ENCODE measurements around the gene SCARB1. TPM values are rescaled to one million over a fixed set of nuclear protein-coding genes. Genes with fewer than 3 reads are reported as not detected.
"Not testable (repeated sequence)": the region's sequence is repeated elsewhere in the genome, so short reads cannot be mapped to it uniquely, and the experiment has no call there.

SCARB1 gene
- total RNA-seq = 3.2 TPM
- polyA plus RNA-seq = 16.7 TPM
- long read RNA-seq, donor 1 = 0 reads
- long read RNA-seq, donor 2 = 0 reads
- long read RNA-seq, donor 3, partial matches to known transcripts = 0 of 2 reads
- long read RNA-seq, donor 3, other reads (novel, unspliced or antisense) = 0 of 2 reads
- long read RNA-seq, donor 4, partial matches to known transcripts = 0 of 1 reads
- long read RNA-seq, donor 4, other reads (novel, unspliced or antisense) = 0 of 1 reads
- long read RNA-seq, donor 5, partial matches to known transcripts = 0 of 2 reads
- long read RNA-seq, donor 5, other reads (novel, unspliced or antisense) = 0 of 2 reads
- long read RNA-seq, donor 6, partial matches to known transcripts = 0 of 3 reads
- long read RNA-seq, donor 6, other reads (novel, unspliced or antisense) = 0 of 3 reads
- long read RNA-seq, donor 7, partial matches to known transcripts = 0 of 3 reads
- long read RNA-seq, donor 7, other reads (novel, unspliced or antisense) = 0 of 3 reads
- long read RNA-seq, donor 8, partial matches to known transcripts = 0 of 2 reads
- long read RNA-seq, donor 8, other reads (novel, unspliced or antisense) = 0 of 2 reads
- long read RNA-seq, donor 9, partial matches to known transcripts = 0 of 1 reads
- long read RNA-seq, donor 9, other reads (novel, unspliced or antisense) = 0 of 1 reads
- long read RNA-seq, donor 10, partial matches to known transcripts = 0 of 1 reads
- long read RNA-seq, donor 10, other reads (novel, unspliced or antisense) = 0 of 1 reads

GRCh38 chr12:124863416-124864325 lies at the start of gene SCARB1:
Gene SCARB1, minus strand, starts transcription at chr12:124863864. Its CDS starts 144 bp downstream, at chr12:124863720.
- DNase-seq (ENCODE audit: low read depth in 6 of 9, low spot score in 9 of 9) = peak in 6 of 9 donors; percentile 60 to 85 (median 72)
- peaks cover 0 to 8% of the 10 kb centered on the region in 2 donors for H3K9me3 ChIP-seq (ENCODE audit: control insufficient read depth in 2 of 2, insufficient read depth in 1 of 2, low read length in 1 of 2)
- H3K36me3 ChIP-seq (ENCODE audit: control insufficient read depth in 2 of 2, insufficient read depth in 2 of 2, low read length in 1 of 2) = no peaks in the 10 kb centered on the region
- H3K4me3 ChIP-seq (ENCODE audit: low read length in 2 of 2) = peak within 1 kb of the TSS; percentile 49 to 82
- no peak within 1 kb of the TSS for H3K27ac ChIP-seq (ENCODE audit: low read depth in 1 of 2, low read length in 1 of 2)
- H3K27me3 ChIP-seq (ENCODE audit: control insufficient read depth in 2 of 2, insufficient read depth in 1 of 2, low read length in 1 of 2) = peaks cover 0 to 7% of the 10 kb centered on the region in 2 donors
- WGBS = 2% methylated on average over 89 of the region's 89 CpGs
- H3K4me1 ChIP-seq (ENCODE audit: control insufficient read depth in 2 of 2, insufficient read depth in 2 of 2, low read length in 2 of 2) = peaks cover 9 to 29% of the 10 kb centered on the region in 2 donors

- 95% methylated on average over 21 of the region's 21 CpGs for WGBS
- H3K36me3 ChIP-seq (ENCODE audit: control insufficient read depth in 2 of 2, insufficient read depth in 2 of 2, low read length in 1 of 2) = peaks cover 31 to 32% of the 10 kb centered on the region in 2 donors
- peaks cover 22 to 34% of the 10 kb centered on the region in 2 donors for H3K4me1 ChIP-seq (ENCODE audit: control insufficient read depth in 2 of 2, insufficient read depth in 2 of 2, low read length in 2 of 2)
- DNase-seq (ENCODE audit: low read depth in 6 of 9, low spot score in 9 of 9); H3K4me3 ChIP-seq (ENCODE audit: low read length in 2 of 2); H3K27me3 ChIP-seq (ENCODE audit: control insufficient read depth in 2 of 2, insufficient read depth in 1 of 2, low read length in 1 of 2); H3K9me3 ChIP-seq (ENCODE audit: control insufficient read depth in 2 of 2, insufficient read depth in 1 of 2, low read length in 1 of 2); H3K27ac ChIP-seq (ENCODE audit: low read depth in 1 of 2, low read length in 1 of 2): not testable (repeated sequence)
Measured at GRCh38 chr12:124912529-124913287, 49.0 kb upstream of the SCARB1 start.

GRCh38 chr12:124911521-124911920 lies 47.9 kb upstream of the SCARB1 start:
- not testable (repeated sequence) for H3K9me3 ChIP-seq (ENCODE audit: control insufficient read depth in 2 of 2, insufficient read depth in 1 of 2, low read length in 1 of 2); H3K27ac ChIP-seq (ENCODE audit: low read depth in 1 of 2, low read length in 1 of 2); H3K4me3 ChIP-seq (ENCODE audit: low read length in 2 of 2); H3K27me3 ChIP-seq (ENCODE audit: control insufficient read depth in 2 of 2, insufficient read depth in 1 of 2, low read length in 1 of 2); DNase-seq (ENCODE audit: low read depth in 6 of 9, low spot score in 9 of 9)
- WGBS = 97% methylated on average over 6 of the region's 6 CpGs
- Histone ChIP-seq H3K36me3 (ENCODE audit: control insufficient read depth in 2 of 2, insufficient read depth in 2 of 2, low read length in 1 of 2) (peaks cover 31 to 32% of the 10 kb centered on the region in 2 donors), H3K4me1 (ENCODE audit: control insufficient read depth in 2 of 2, insufficient read depth in 2 of 2, low read length in 2 of 2) (peaks cover 17 to 23% of the 10 kb centered on the region in 2 donors)

- Histone ChIP-seq H3K9me3 (ENCODE audit: control insufficient read depth in 2 of 2, insufficient read depth in 1 of 2, low read length in 1 of 2) (no peaks in the 10 kb centered on the region), H3K4me3 (ENCODE audit: low read length in 2 of 2) (peak overlapping the region in 1 of 2 donors; percentile 5), H3K4me1 (ENCODE audit: control insufficient read depth in 2 of 2, insufficient read depth in 2 of 2, low read length in 2 of 2) (peaks cover 13 to 19% of the 10 kb centered on the region in 2 donors), H3K36me3 (ENCODE audit: control insufficient read depth in 2 of 2, insufficient read depth in 2 of 2, low read length in 1 of 2) (peaks cover 31 to 32% of the 10 kb centered on the region in 2 donors), H3K27me3 (ENCODE audit: control insufficient read depth in 2 of 2, insufficient read depth in 1 of 2, low read length in 1 of 2) (no peaks in the 10 kb centered on the region), H3K27ac (ENCODE audit: low read depth in 1 of 2, low read length in 1 of 2) (no peak overlapping the region)
- DNase-seq (ENCODE audit: low read depth in 6 of 9, low spot score in 9 of 9) = no peak
- 91% methylated on average over 9 of the region's 9 CpGs for WGBS
Measured at GRCh38 chr12:124910561-124911478, 47.2 kb upstream of the SCARB1 start.

- no peak overlapping the region for H3K4me3 ChIP-seq (ENCODE audit: low read length in 2 of 2)
- WGBS = 89% methylated on average over 8 of the region's 8 CpGs
- H3K27ac ChIP-seq (ENCODE audit: low read depth in 1 of 2, low read length in 1 of 2) = no peak overlapping the region
- no peak for DNase-seq (ENCODE audit: low read depth in 6 of 9, low spot score in 9 of 9)
- H3K9me3 ChIP-seq (ENCODE audit: control insufficient read depth in 2 of 2, insufficient read depth in 1 of 2, low read length in 1 of 2) = no peaks in the 10 kb centered on the region
- peaks cover 31 to 32% of the 10 kb centered on the region in 2 donors for H3K36me3 ChIP-seq (ENCODE audit: control insufficient read depth in 2 of 2, insufficient read depth in 2 of 2, low read length in 1 of 2)
- H3K27me3 ChIP-seq (ENCODE audit: control insufficient read depth in 2 of 2, insufficient read depth in 1 of 2, low read length in 1 of 2) = no peaks in the 10 kb centered on the region
- peaks cover 8 to 13% of the 10 kb centered on the region in 2 donors for H3K4me1 ChIP-seq (ENCODE audit: control insufficient read depth in 2 of 2, insufficient read depth in 2 of 2, low read length in 2 of 2)
Measured at GRCh38 chr12:124909831-124910560, 46.3 kb upstream of the SCARB1 start.

GRCh38 chr12:124906606-124907261 lies 43.1 kb upstream of the SCARB1 start:
- WGBS = 0% methylated on average over 2 of the region's 2 CpGs
- no peaks in the 10 kb centered on the region for H3K9me3 ChIP-seq (ENCODE audit: control insufficient read depth in 2 of 2, insufficient read depth in 1 of 2, low read length in 1 of 2)
- DNase-seq (ENCODE audit: low read depth in 6 of 9, low spot score in 9 of 9) = peak in 8 of 9 donors; percentile 86 to 97 (median 96)
- peaks cover 13 to 17% of the 10 kb centered on the region in 2 donors for H3K36me3 ChIP-seq (ENCODE audit: control insufficient read depth in 2 of 2, insufficient read depth in 2 of 2, low read length in 1 of 2)
- H3K27ac ChIP-seq (ENCODE audit: low read depth in 1 of 2, low read length in 1 of 2) = no peak overlapping the region
- no peaks in the 10 kb centered on the region for H3K27me3 ChIP-seq (ENCODE audit: control insufficient read depth in 2 of 2, insufficient read depth in 1 of 2, low read length in 1 of 2)
- H3K4me3 ChIP-seq (ENCODE audit: low read length in 2 of 2) = no peak overlapping the region
- H3K4me1 ChIP-seq (ENCODE audit: control insufficient read depth in 2 of 2, insufficient read depth in 2 of 2, low read length in 2 of 2) = peaks cover 8 to 12% of the 10 kb centered on the region in 2 donors

Data from thymus (tissue), 14 donors.